ENCODE measurements around the gene BAG5.

Gene BAG5

GRCh38 chr14:103546652-103547454 lies 15.6 kb downstream of the BAG5 start:
- DNase-seq: peak; percentile 78

GRCh38 chr14:103545915-103546651 lies 16.4 kb downstream of the BAG5 start:
- no peak for DNase-seq

GRCh38 chr14:103545219-103545914 lies 17.1 kb downstream of the BAG5 start:
- DNase-seq: no peak

- DNase-seq: no peak
Observed at GRCh38 chr14:103544388-103545218, 17.9 kb downstream of the BAG5 start.

- DNase-seq: no peak
Observed at GRCh38 chr14:103543721-103544387, 18.6 kb downstream of the BAG5 start.

DNA sequence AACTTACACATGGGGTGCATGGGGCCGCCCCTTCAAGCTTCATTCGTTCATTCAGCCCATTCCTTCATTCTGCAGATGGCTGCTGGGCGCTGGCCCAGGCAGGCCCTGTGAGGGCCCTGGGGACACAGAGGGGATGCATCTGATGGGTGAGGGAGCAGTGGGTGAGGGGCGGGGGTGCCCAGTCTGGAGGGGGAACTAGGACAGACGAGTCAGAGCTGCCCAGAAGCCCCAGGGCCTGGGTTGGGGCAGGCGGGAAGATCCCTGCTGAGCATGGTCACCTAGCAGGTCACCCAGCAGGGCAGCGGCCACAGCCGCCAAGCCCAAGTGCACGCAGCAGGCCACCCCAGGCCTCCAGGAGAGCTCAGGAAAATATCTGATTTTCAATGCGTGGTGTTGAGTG lies 19.3 kb downstream of the BAG5 start:
- no peak for DNase-seq

DNA sequence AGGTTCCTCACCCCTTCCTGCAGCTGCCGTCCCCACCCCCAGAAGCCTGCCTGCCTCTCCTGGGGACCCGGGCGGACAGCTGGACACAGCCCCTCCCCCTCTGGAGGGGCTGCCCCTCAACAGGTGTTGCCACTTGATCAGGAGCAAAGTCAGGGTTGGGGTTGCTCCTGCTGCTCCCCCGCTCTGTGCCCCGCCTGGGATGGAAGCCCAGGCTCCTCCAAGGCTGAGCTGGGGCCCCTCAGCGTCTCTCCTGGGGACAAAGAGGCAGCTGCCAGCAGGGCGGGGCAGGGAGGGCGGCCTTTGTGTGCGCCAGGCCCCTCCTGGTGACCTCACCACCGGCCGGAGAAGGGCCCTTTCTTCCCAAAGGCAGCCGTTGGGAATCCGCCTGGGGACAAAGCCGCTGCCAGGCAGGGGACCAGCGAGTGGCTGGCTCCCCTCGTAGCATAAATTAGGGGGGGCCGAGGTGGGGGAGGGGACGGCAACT lies 19.8 kb downstream of the BAG5 start:
- DNase-seq: no peak

DNA sequence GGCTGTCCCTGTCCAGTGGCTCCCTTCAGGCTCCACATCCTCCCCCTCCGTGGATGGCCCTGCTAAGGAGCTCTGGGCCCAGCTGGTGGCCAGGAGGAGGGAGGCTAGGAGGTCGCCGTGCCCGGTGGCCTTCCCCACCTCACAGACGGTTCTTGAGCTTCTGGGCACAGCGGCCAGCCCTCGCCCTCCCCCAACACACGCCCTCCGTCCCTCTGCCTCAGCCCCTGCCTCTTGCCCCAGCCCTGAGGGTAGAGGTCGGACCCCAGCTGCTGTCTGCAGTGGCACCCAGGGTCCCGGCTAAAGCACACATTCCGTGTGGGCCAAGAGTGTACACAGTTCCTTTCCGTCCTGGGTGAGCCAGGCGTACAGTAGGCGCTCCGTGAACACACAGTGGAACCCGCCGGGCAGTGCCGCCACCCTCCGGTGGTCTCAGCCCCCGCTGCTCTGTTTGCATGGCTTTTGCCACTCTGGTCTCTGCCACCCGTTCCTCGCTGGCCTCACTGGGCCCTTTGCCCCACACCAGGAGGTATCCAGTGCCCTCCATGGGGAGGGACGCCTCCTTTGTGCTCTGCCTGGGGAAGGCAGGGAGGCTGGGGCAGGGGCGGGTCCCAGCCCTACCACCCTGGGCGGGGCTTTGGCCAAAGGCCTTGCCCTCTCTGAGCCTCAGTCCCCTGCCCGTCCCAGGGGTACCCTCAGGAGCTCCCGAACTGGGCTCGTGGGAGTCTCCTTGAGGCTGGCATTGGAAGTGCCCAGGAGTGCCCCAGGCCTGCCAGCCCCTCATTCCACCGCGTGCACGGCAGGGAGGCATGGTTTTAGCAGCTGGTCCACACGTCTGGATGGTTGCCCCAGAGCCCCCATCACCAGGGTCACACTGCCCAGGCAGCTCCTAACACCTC lies 20.5 kb downstream of the BAG5 start:
- no peak for DNase-seq

DNA sequence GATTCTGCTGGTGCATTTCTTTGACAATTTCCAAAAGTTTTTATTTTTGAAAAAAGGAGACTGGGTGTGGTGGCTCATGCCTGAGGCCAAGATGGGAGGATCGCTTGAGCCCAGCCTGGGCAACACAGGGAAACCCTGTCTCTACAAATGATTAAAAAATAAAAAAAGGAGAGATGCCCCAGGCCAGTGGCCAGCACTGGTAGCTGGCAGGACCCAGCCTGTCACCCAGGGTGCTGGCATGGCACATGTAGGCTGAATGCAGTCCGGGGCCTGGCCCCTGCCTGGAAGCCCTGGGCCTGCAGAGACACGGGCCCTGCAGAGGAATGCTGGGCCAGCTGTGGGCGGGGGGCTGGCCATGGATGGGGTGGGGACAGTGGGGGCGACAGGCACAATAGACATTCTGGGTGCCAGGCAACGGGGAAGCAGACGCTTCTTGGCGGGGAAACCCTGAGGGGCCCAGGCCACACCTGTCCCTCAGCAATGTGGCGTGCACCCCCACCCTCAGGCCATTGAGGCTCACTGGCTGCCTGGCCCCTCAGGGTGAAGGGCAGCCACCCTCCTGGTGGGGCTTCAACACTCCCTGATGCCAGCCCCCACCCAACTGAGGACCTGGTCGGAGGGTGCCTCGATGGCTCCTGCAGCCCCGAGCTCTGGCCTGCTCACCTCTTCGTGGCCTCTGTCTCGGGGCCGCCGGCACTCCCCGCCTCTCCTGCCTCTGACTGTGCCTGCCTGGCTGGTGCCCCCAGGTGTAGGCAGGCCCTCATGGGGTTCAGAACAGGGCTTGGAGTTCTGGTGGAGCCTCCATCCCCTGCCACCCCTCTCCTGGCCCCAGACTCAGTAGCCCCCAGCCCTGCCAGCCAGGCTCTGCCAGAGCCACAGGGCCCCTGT lies 21.4 kb downstream of the BAG5 start:
- no peak for DNase-seq

- no peak for DNase-seq
Observed at GRCh38 chr14:103539056-103539825, 23.2 kb downstream of the BAG5 start.

GRCh38 chr14:103538291-103539055 lies 24.0 kb downstream of the BAG5 start:
- DNase-seq: no peak

GRCh38 chr14:103537175-103537990 lies 25.1 kb downstream of the BAG5 start:
- DNase-seq: no peak

DNA sequence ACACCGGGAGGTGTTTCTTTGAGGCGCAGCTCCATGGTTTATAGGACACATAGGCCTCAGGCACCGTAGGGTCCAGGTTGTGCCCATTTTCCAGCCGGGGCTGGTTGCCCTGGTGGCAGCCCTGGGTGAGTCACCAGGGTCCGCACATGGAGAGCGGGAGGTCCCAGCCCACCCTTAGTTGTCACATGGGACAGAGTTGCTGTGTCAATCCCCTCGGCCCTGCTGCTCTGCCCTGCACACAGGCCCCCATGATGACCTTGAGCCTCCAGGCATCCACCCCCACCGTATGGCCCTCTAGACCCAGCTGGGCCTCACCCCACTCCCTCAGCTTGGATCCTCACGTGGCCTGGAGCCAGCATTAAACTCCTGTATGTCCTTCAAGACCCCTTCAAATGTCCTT lies 25.8 kb downstream of the BAG5 start:
- DNase-seq: no peak

DNA sequence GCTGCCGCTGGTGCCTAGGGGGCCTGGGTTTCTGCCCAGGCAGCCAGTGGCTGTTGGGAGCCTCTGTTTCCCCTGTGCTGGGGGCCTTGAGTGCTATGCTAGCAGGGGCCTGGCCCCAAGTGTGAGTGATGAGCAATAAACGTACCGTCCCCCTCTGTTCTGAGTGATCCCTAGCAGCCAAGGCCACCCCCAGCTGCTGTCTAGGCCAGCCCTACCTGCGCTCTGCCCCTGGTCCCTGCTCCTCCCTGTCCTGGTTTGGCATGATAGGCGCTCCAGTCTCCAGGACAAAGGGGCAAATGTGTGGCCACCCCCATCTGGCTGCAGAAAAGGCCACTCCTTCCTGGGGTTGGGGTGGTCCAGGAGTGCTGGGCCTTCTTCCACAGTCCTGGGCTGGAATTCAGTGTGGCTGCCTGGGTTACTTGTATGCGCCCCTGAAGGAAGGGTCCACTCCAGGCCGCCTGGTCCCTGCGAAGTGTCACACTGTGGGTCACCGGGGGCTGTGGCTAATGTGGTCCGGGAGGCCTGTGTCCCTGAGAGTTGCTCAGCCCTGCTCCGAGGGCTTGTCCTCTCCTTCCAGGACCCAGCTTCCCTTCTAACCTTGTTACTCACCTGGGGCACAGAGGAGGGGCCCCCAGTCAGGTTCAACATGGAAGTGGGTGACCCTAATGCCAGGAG lies 26.4 kb downstream of the BAG5 start:
- no peak for DNase-seq

DNA sequence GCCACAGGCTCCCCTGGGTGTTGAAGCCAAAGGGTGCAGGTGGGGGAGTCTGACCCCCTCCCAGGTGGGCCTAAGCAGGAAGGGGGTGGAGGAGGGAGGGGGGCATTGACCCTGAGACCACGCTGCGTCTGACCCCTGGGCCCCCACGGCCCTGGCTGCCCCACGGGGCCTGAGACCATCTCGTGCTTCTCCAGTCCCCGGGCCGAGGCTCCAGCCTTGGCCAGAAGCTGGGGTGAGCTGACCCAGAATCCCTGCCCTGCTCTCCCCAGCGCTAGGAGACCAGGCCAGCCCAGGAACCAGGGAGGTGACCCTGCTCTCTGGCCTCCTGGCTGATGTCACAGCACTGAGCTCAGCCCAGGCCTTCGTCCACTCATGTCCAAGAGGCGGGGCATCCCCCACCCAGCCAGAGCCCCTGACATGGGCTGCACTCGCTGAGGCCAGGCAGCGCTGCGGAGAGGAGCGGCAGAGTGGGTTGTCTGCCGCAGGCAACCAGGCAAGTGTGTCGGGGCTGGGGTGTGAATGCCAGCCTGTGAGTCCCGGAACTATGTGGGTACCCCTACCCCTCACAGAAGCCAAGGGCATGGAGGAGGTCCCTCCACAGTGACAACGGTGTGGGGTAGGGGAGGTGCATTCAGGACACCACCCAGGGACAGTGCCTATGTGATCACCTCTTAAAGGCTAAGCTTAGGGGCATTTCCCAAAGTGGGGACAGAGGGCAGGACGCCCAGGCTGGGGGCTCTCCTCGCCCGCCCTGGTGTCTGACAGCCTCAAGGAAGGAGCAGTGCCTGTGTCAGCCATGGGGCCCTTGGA lies 27.2 kb downstream of the BAG5 start:
- DNase-seq: no peak

GRCh38 chr14:103534576-103535061 lies 27.8 kb downstream of the BAG5 start:
- DNase-seq: no peak
